Fibroblast of pulmonary artery (primary cell): ENCODE measurements around the gene COA7.
A peak's percentile ranks its signal among the peaks of the same experiment; 100 is the strongest.

Experiments used
- DNase-seq: peaks from one replicate; pipeline ENCODE4 v3.0.0-alpha.2; 2010; ENCODE audit warnings: low read depth
- H3K4me3 ChIP-seq: replicated peaks from 2 replicates; pipeline ENCODE4 v1.5.1; 2011; ENCODE audit warnings: low read depth, mild to moderate bottlenecking, control low read depth, low read length, moderate library complexity
- TF ChIP-seq, protein P1 (sequence below): IDR thresholded peaks from 2 replicates; pipeline ENCODE4 v1.5.1; 2011; ENCODE audit warnings: mild to moderate bottlenecking, control low read depth, low read length, inconsistent platforms; ENCODE audit errors: missing control alignments

COA7 gene

DNA sequence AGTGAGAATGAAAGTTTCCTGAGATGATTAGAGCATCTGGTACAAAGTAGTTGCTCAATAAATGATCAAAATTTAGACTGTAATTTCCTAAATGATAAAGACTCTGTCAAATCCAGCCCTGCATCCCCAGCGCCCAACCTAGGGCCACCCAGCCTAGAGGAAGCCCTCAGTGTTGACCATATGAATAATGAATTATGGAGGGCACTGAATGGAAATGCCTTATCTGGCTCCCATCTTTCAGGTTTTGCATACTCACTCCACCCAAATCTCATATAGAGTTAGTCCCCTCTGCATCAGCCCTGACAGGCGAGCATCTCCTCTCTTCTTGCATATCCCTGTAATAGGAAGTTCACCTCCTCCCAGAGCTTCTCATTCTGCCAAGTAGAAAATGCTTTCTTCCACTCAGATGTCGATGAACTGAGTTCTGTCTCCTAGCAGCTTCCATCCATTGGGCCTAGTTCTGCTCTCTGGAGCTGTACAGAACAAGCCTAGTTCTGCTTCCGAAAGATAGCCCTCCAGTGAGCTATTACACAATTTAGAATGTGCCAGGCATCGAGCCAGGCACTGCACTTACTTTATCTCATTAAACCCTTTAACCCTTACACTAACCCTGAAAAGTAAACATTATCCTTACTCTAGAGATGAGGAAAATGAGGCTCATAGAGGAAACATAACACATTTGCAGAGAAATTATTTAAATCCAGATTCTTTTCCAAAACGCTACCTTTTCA lies 20.9 kb downstream of the COA7 start:
- H3K4me3 ChIP-seq = no peak overlapping the region
- TF ChIP-seq, protein P1, sequence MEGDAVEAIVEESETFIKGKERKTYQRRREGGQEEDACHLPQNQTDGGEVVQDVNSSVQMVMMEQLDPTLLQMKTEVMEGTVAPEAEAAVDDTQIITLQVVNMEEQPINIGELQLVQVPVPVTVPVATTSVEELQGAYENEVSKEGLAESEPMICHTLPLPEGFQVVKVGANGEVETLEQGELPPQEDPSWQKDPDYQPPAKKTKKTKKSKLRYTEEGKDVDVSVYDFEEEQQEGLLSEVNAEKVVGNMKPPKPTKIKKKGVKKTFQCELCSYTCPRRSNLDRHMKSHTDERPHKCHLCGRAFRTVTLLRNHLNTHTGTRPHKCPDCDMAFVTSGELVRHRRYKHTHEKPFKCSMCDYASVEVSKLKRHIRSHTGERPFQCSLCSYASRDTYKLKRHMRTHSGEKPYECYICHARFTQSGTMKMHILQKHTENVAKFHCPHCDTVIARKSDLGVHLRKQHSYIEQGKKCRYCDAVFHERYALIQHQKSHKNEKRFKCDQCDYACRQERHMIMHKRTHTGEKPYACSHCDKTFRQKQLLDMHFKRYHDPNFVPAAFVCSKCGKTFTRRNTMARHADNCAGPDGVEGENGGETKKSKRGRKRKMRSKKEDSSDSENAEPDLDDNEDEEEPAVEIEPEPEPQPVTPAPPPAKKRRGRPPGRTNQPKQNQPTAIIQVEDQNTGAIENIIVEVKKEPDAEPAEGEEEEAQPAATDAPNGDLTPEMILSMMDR = no peak
- peak; percentile 38 for DNase-seq

DNA sequence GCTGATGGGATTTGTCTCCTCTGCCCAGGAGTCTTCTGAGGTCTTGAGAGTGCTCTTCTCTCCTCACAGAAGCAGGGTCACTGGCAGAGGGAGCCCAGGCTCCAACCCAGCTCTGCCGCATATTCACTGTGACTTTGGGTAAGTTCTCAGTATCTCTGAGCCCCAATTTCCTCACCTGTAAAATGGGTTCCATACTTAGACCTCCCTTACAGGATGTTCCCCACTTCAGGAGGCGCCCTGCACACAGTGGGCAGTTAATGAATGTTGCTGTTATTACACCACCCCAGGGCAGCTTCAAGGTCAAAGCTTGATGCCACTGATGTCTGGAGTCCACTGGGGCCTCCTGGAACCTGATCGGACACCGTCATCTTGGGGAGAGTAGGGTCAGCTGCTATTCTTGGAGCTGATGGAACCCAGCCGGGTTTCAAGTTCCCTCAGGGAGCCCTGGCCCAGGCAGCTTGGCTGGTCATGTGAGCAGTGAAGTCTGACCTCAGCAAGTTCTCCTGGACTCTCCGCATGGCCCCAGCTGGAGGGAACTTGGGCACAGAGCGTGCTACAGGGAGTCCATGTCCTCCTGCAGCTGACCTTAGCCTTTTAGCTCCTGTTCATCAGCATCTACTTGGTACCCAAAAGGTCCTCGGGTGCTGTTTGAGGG lies 21.8 kb downstream of the COA7 start:
- DNase-seq = no peak
- H3K4me3 ChIP-seq = no peak overlapping the region
- TF ChIP-seq, protein P1 = no peak

DNA sequence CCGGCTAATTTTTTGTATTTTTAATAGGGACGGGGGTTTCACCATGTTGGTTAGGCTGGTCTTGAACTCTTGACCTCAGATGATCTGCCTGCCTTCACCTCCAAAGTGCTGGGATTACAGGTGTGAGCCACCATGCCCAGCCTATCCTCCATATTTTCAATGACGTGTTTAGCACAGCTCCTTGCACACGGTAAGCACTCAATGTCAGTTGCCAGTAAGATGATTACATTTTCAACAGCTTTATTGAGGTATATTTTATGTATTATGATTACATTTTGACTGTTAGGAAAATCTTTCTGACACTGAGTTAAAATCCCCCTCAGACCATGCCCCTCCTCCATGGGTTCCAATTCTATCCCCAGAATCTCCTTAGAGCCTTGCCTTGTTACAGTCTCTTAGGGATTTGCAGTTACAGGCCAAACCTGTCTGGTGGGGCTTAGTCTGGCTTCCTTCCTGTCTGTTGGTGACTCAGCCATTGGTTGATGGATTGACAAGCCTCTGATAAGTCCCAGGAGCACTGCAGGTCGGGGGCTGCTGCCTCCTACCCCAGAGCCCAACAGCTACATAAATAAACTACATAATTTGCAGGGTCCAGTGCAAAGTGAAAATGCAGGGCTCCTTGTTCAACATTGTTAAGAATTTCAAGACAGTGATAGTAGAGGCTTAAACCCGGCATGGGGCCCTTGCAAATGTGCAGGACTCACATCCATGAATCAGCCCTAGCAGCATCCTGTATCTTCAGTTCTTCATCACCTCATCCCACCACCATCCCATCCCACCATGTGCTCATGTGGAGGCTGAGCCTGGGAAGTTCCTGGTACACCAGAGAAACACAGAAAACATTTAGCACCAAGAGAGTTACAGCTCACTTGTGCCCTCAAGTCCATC lies 23.4 kb downstream of the COA7 start:
- TF ChIP-seq, protein P1 = no peak
- H3K4me3 ChIP-seq = no peak overlapping the region
- no peak for DNase-seq

DNA sequence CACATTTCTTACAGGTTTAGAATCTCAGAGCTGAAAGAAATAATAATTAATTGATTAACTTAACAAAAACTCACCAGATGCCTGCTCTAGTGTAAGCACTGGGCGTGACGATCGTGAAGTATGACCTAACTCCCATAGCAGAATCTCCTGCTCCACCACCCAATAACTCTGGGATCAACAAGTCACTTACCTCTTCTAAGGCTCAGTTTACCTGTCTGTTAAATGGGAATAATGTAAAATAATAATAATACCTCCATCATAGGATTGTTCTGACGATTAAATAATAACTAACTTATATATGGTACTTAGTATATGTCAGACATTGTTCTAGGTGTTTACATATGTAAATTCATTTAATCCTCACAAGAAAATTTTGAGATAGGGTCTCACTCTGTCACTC lies 24.6 kb downstream of the COA7 start:
- TF ChIP-seq, protein P1 = no peak
- DNase-seq = no peak
- no peak overlapping the region for H3K4me3 ChIP-seq

DNA sequence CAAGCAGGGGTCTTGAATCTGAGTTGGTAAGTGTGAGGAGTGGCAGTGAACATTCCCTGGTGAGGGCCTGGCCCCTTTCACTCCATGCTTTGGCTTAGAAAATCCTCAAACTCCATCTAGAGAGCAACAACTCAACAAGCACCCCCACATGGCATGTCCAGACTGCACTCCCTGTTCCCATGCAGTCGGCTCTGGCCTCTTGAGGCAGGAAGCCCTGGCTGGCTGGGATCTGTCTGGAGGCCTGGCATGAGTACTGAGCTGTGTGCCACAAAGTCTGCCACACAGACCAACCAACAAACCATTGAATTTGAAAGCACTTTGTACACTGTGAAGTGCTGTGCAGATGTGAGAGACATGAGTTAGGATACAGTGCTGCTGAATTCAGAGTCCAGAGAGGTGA lies 25.2 kb downstream of the COA7 start:
- no peak overlapping the region for H3K4me3 ChIP-seq
- DNase-seq = no peak
- TF ChIP-seq, protein P1 = no peak

DNA sequence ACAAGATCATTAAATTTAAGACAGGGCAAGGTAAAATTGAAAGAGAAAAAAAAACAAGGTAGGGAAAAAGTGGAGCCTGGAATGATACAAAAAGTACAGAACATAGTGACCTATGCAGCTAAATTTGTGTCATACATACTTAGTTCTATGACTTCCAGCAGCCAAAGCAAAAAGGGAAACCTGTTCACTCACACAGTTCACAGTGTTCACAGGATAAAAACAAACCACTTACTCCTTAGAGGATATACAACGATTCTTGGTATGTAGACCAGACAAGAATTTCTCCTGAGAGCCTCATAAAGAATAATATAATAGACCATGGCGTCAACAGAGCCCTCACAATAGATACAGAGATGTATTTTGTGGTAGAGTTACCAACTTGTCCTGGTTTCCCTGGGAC lies 27.5 kb downstream of the COA7 start:
- no peak for DNase-seq
- TF ChIP-seq, protein P1 = no peak
- H3K4me3 ChIP-seq = no peak overlapping the region
